Measurements from ENCODE around the gene FGD5.

The FGD5 gene

GRCh38 chr3:14957925-14958324 lies 139.2 kb downstream of the FGD5 start:
- no peak for DNase-seq (ENCODE audit: low read depth)
- H3K4me3 ChIP-seq (ENCODE audit: low read depth, low read length), result no peak overlapping the region
- TF ChIP-seq MYC (IDR thresholded peaks at IDR 0.05; ENCODE audit: low read depth, low read length) (no peak), POLR2A (IDR thresholded peaks at IDR 0.05; ENCODE audit: extremely low read depth, insufficient read length) (no peak), MAX (IDR thresholded peaks at IDR 0.05; ENCODE audit: low read depth, low read length) (no peak)
- TF ChIP-seq, protein P1, sequence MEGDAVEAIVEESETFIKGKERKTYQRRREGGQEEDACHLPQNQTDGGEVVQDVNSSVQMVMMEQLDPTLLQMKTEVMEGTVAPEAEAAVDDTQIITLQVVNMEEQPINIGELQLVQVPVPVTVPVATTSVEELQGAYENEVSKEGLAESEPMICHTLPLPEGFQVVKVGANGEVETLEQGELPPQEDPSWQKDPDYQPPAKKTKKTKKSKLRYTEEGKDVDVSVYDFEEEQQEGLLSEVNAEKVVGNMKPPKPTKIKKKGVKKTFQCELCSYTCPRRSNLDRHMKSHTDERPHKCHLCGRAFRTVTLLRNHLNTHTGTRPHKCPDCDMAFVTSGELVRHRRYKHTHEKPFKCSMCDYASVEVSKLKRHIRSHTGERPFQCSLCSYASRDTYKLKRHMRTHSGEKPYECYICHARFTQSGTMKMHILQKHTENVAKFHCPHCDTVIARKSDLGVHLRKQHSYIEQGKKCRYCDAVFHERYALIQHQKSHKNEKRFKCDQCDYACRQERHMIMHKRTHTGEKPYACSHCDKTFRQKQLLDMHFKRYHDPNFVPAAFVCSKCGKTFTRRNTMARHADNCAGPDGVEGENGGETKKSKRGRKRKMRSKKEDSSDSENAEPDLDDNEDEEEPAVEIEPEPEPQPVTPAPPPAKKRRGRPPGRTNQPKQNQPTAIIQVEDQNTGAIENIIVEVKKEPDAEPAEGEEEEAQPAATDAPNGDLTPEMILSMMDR (IDR thresholded peaks at IDR 0.05; ENCODE audit: low read depth, low read length), result no peak

DNA sequence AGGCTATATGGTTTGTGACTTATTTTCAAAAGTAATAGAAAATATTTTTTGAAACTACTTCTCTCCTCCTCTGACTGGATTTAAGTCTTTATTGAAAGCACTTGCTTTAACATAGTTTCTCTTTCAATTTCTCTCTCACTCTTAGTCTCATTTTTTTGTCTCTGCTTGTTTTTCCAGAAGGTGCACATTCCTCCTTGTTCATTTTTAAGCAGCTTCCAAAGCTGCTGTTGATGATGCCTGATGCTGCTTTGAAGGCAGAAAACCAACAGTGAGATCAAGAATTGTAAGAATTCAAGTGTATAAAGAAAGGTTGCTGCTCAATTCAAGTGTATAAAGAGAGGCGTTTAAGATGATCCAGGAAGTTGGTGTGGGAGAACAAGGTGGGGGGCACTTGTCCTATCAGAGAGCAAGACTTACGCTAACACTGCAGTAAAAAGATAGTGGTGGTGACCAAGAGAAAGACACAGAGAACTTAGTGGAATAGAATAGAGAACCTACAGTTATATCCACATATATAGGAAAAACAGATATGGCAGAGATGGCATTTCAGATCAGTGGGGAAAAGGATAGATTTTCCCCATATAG lies 140.7 kb downstream of the FGD5 start:
- TF ChIP-seq MAX (IDR thresholded peaks at IDR 0.05; ENCODE audit: low read depth, low read length) (no peak), POLR2A (IDR thresholded peaks at IDR 0.05; ENCODE audit: extremely low read depth, insufficient read length) (no peak), MYC (IDR thresholded peaks at IDR 0.05; ENCODE audit: low read depth, low read length) (no peak)
- TF ChIP-seq, protein P1 (IDR thresholded peaks at IDR 0.05; ENCODE audit: low read depth, low read length), result no peak
- DNase-seq (ENCODE audit: low read depth), result no peak

GRCh38 chr3:14962762-14963161 lies 144.0 kb downstream of the FGD5 start:
- no peak for DNase-seq (ENCODE audit: low read depth)
- TF ChIP-seq POLR2A (IDR thresholded peaks at IDR 0.05; ENCODE audit: extremely low read depth, insufficient read length) (no peak), MYC (IDR thresholded peaks at IDR 0.05; ENCODE audit: low read depth, low read length) (no peak), MAX (IDR thresholded peaks at IDR 0.05; ENCODE audit: low read depth, low read length) (no peak)
- TF ChIP-seq, protein P1 (IDR thresholded peaks at IDR 0.05; ENCODE audit: low read depth, low read length), result no peak
- no peak overlapping the region for H3K4me3 ChIP-seq (ENCODE audit: low read depth, low read length)

More for the DNA sequence above, 140.7 kb downstream of the FGD5 start:
- no peak overlapping the region for H3K4me3 ChIP-seq (ENCODE audit: low read depth, low read length)

- H3K4me3 ChIP-seq (ENCODE audit: low read depth, low read length), result no peak overlapping the region
- DNase-seq (ENCODE audit: low read depth), result no peak
- TF ChIP-seq, protein P1 (IDR thresholded peaks at IDR 0.05; ENCODE audit: low read depth, low read length), result no peak
- TF ChIP-seq MYC (IDR thresholded peaks at IDR 0.05; ENCODE audit: low read depth, low read length), result no peak
- no peak for TF ChIP-seq MAX (IDR thresholded peaks at IDR 0.05; ENCODE audit: low read depth, low read length)
- no peak for TF ChIP-seq POLR2A (IDR thresholded peaks at IDR 0.05; ENCODE audit: extremely low read depth, insufficient read length)
Measured at GRCh38 chr3:14967285-14967684, 148.5 kb downstream of the FGD5 start.

GRCh38 chr3:14969671-14970070 lies 150.9 kb downstream of the FGD5 start:
- no peak overlapping the region for H3K4me3 ChIP-seq (ENCODE audit: low read depth, low read length)
- TF ChIP-seq POLR2A (IDR thresholded peaks at IDR 0.05; ENCODE audit: extremely low read depth, insufficient read length), result no peak
- no peak for TF ChIP-seq MAX (IDR thresholded peaks at IDR 0.05; ENCODE audit: low read depth, low read length)
- TF ChIP-seq MYC (IDR thresholded peaks at IDR 0.05; ENCODE audit: low read depth, low read length), result no peak
- TF ChIP-seq, protein P1 (IDR thresholded peaks at IDR 0.05; ENCODE audit: low read depth, low read length), result no peak
- DNase-seq (ENCODE audit: low read depth), result no peak
